ENCODE data around the gene OTOP3. TPM values are rescaled to one million over a fixed set of nuclear protein-coding genes. Genes with fewer than 3 reads are reported as not detected.
A peak's percentile ranks its signal among the peaks of the same experiment; 100 is the strongest.

OTOP3 gene
- polyA plus RNA-seq, 3 donors = not detected

DNA sequence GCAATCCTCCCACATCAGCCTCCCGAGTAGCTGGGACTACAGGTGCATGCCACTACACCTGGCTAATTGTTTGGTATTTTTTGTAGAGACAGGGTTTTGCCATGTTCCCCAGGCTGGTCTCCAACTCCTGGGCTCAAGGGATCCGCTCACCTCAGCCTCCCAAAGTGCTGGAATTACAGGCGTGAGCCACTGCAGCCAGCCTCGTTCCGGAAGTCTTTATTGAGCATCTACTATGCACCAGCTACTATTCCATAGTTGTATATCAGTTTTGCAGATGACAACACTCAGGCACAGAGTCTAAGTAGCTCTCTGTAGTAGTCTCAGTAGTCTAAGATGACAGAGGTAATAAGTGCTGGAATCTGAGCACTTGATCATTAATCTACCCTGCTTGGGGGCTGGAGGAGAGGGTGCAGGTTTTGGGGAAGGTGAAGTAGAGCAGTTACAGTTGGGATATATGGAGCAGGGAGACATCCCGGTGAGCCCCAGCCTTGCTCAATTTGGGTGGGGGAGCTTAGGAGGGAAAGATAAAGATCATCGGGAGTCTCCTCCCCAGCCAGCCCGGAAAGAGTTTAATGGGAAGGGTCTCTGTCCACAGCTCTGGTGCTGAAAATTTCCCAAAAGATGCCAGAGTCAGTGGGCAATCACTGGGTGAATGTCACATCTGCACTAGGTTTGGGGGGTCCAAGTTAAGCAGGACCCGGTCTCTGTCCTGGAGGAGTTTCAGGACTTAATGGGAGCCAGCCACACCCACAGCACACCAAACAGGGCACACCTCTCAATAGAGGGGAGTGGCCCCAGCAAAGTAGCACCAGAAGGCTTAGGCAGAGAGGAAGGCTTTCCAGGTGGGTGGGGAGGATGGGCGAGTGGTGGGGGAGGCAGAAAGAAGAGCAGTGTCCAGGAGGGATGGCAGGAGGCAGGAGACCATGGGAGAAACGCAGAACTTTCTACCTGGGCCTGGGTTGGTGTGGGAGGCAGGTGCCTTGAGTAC, 1.7 kb downstream of the OTOP3 start:
- Histone ChIP-seq H3K27ac (ENCODE audit: low read depth in 1 of 2, low read length in 2 of 2) (no peak overlapping the region), H3K9ac (ENCODE audit: insufficient read depth, low read length, poor library complexity, severe bottlenecking) (no peak overlapping the region), H3K4me3 (replicated peaks in 1 of 3; ENCODE audit: low read depth in 2 of 3, low read length in 3 of 3) (no peak overlapping the region), H2AFZ (ENCODE audit: insufficient read depth, low read depth, low read length, poor library complexity, severe bottlenecking) (no peak overlapping the region), H3K36me3 (replicated peaks in 1 of 2; ENCODE audit: control insufficient read depth in 1 of 2, insufficient read depth in 2 of 2, low read length in 2 of 2) (no peaks in the 10 kb centered on the region), H4K20me1 (ENCODE audit: insufficient read depth, low read length) (no peaks in the 10 kb centered on the region), H3K79me2 (ENCODE audit: insufficient read depth, low read length) (no peaks in the 10 kb centered on the region), H3K9me3 (replicated peaks in 1 of 2; ENCODE audit: control insufficient read depth in 1 of 2, insufficient read depth in 1 of 2, low read length in 2 of 2) (peaks cover 0 to 15% of the 10 kb centered on the region in 2 donors), H3K4me2 (replicated peaks; ENCODE audit: extremely low read depth, low read length, poor library complexity, severe bottlenecking) (no peak overlapping the region), H3K4me1 (ENCODE audit: control insufficient read depth in 1 of 2, insufficient read depth in 2 of 2, low read length in 2 of 2) (no peaks in the 10 kb centered on the region), H3K27me3 (ENCODE audit: control insufficient read depth in 2 of 2, insufficient read depth in 2 of 2, low read length in 2 of 2) (peaks cover 42 to 71% of the 10 kb centered on the region in 2 donors)
- DNase-seq = no peak
- H3K4me1 Mint-ChIP-seq = no peaks in the 10 kb centered on the region
- no peak overlapping the region for H3K27ac Mint-ChIP-seq
- intact Hi-C loops (cut with micrococcal nuclease) = no loop called here
- TF ChIP-seq, protein P1, sequence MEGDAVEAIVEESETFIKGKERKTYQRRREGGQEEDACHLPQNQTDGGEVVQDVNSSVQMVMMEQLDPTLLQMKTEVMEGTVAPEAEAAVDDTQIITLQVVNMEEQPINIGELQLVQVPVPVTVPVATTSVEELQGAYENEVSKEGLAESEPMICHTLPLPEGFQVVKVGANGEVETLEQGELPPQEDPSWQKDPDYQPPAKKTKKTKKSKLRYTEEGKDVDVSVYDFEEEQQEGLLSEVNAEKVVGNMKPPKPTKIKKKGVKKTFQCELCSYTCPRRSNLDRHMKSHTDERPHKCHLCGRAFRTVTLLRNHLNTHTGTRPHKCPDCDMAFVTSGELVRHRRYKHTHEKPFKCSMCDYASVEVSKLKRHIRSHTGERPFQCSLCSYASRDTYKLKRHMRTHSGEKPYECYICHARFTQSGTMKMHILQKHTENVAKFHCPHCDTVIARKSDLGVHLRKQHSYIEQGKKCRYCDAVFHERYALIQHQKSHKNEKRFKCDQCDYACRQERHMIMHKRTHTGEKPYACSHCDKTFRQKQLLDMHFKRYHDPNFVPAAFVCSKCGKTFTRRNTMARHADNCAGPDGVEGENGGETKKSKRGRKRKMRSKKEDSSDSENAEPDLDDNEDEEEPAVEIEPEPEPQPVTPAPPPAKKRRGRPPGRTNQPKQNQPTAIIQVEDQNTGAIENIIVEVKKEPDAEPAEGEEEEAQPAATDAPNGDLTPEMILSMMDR (IDR thresholded peaks at IDR 0.05) = no peak
- peak overlapping the region in 1 of 2 donors; percentile 78 for H3K4me3 Mint-ChIP-seq
- no peaks in the 10 kb centered on the region for H3K36me3 Mint-ChIP-seq
- H3K27me3 Mint-ChIP-seq (ENCODE audit: low read depth in 3 of 3) = peaks cover 60 to 89% (median 83%) of the 10 kb centered on the region in 3 donors
- H3K9me3 Mint-ChIP-seq = peaks cover 0 to 9% (median 2%) of the 10 kb centered on the region in 7 donors
- 29% methylated on average over 5 of the region's 11 CpGs for WGBS (ENCODE audit: insufficient coverage)

DNA sequence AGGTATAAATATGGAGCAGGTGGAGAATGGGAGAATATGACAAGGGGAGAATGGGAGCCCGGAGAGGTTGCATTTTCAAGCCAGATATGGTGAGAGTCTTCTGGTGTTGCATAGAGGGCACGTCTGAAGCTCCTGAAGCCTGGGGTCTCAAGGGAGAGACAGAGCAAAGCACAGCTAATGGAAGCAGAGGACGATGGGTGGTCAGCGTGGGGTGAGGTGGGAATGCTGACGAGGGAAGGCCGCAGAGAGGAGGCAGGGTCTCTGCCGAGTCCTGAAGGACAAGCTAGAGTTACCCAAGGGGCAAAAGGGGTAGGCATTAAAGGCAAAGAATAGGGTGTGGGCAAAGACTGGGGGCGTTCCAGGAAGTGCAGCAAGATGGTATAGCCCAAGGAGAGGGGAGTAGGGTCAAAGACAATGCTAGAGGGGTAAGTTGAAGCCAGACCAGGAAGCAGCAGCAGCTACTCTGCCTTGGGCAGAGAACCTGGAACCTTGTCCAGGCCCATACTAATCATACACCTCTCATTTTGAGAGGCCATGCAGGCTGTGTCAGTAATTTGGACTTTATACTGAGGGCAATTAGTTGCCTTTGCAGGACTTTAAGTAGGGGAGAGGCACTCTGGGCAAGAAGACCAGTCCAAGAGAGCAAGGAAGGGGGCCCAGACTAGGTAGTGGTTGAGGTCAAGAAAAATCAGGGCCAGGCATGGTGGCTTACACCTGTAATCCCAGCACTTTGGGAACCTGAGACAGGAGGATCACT, 2.7 kb downstream of the OTOP3 start:
- Histone ChIP-seq H3K27me3 (ENCODE audit: control insufficient read depth in 2 of 2, insufficient read depth in 2 of 2, low read length in 2 of 2) (peaks cover 39 to 61% of the 10 kb centered on the region in 2 donors), H3K36me3 (replicated peaks in 1 of 2; ENCODE audit: control insufficient read depth in 1 of 2, insufficient read depth in 2 of 2, low read length in 2 of 2) (no peaks in the 10 kb centered on the region), H3K4me3 (replicated peaks in 1 of 3; ENCODE audit: low read depth in 2 of 3, low read length in 3 of 3) (no peak overlapping the region), H2AFZ (ENCODE audit: insufficient read depth, low read depth, low read length, poor library complexity, severe bottlenecking) (no peak overlapping the region), H3K9ac (ENCODE audit: insufficient read depth, low read length, poor library complexity, severe bottlenecking) (no peak overlapping the region), H4K20me1 (ENCODE audit: insufficient read depth, low read length) (no peaks in the 10 kb centered on the region), H3K79me2 (ENCODE audit: insufficient read depth, low read length) (no peaks in the 10 kb centered on the region), H3K4me1 (ENCODE audit: control insufficient read depth in 1 of 2, insufficient read depth in 2 of 2, low read length in 2 of 2) (no peaks in the 10 kb centered on the region), H3K4me2 (replicated peaks; ENCODE audit: extremely low read depth, low read length, poor library complexity, severe bottlenecking) (no peak overlapping the region), H3K9me3 (replicated peaks in 1 of 2; ENCODE audit: control insufficient read depth in 1 of 2, insufficient read depth in 1 of 2, low read length in 2 of 2) (peaks cover 0 to 15% of the 10 kb centered on the region in 2 donors), H3K27ac (ENCODE audit: low read depth in 1 of 2, low read length in 2 of 2) (no peak overlapping the region)
- no peak overlapping the region for H3K27ac Mint-ChIP-seq
- no peaks in the 10 kb centered on the region for H3K36me3 Mint-ChIP-seq
- H3K27me3 Mint-ChIP-seq (ENCODE audit: low read depth in 3 of 3) = peaks cover 57 to 87% (median 74%) of the 10 kb centered on the region in 3 donors
- whole genome bisulfite sequencing (ENCODE audit: insufficient coverage) = 86% methylated on average over 8 of the region's 8 CpGs
- no peaks in the 10 kb centered on the region for H3K4me1 Mint-ChIP-seq
- peak overlapping the region in 1 of 2 donors; percentile 71 for H3K4me3 Mint-ChIP-seq
- H3K9me3 Mint-ChIP-seq = peaks cover 0 to 9% (median 2%) of the 10 kb centered on the region in 7 donors
- intact Hi-C loops (cut with micrococcal nuclease) = no loop called here
- TF ChIP-seq, protein P1 (IDR thresholded peaks at IDR 0.05) = no peak
- DNase-seq = no peak

All from CD14-positive monocyte (primary cell).